Stimulated activated CD8-positive, alpha-beta memory T cell treated with anti-CD3 and anti-CD28 coated beads, Interleukin-15, amount 100 ng/mL, for 4 hours (primary cell): ENCODE results near the gene NFYA.
A peak's percentile ranks its signal among the peaks of the same experiment; 100 is the strongest.

Experiments used
- DNase-seq, 2 donors: peaks; one replicate each; pipeline ENCODE4 v3.0.0-alpha.2; 2020; ENCODE audit warnings: low read depth in 2 of 2

NFYA gene

DNA sequence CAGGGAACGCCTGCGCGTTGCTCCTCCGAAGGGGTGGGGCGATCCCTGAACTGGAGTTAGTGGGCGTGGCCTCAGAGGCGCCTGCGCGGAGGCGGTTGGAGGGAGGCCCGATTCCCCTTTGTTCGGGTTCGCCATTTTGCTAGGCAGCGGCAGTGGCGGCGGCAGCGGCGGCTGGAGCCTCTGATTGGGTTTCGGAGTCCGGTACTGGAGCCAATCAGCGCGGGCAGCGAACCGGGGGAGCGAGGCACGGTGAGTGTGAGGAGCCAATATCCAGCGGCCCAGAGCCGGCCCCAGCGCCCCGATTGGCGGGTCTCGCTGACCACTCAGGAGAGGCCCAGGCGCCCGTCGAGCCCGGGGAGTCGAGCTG lies at the start of gene NFYA:
Gene NFYA (plus strand): TSS at position 139 of the 367 bp plus-strand sequence. CDS start 6,116 bp downstream, outside the sequence.
- peak in 1 of 2 donors; percentile 99 for DNase-seq

DNA sequence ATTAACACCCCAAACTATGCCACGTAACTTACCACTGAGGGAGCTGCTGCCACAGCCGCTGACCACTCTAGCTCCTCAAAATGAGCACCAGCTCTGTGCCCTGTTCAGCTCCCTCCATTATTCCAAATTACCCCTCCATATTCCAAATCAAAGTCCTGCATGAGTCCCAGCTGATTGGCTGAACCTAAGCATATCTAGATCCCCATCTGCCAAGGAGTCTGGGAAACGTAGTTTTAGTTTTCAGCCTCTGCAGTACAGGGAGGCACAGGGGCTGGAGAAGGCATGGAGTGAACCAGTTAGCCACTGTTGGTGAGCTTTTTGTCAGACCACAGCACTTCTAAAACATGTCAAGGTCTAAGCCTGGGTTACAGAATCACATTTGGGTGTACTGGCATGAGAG lies 49.7 kb upstream of the NFYA start:
- DNase-seq = no peak

DNA sequence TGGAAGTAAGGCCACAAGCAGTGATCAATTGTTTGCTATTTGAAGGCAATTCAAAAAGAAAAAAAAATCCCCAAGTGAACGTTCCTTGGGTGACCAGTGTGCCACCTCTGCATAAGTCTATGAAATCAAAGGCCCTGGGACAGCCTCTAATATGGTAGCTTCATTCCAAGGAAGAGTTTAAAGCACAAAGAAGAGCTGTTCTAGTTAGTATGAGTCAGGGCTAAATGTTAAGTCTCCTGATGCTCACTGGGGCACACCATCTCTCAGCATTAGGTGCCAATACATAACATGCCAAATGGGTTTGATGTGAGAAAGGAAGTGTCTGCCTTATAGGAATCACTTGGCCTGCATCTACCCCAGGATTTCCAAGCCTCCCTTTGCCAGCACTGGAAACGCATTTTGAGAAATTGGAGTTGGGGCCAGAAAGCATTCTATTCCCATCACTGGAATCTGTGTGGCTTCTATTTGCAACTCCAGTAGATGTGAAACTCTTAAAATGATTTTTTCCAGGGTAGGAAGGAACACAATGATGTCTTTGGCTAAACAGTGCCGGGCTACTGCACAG lies 46.7 kb upstream of the NFYA start:
- DNase-seq = no peak

- no peak for DNase-seq
These were observed 45.5 kb upstream of the NFYA start for GRCh38 chr6:41027241-41027640.

DNA sequence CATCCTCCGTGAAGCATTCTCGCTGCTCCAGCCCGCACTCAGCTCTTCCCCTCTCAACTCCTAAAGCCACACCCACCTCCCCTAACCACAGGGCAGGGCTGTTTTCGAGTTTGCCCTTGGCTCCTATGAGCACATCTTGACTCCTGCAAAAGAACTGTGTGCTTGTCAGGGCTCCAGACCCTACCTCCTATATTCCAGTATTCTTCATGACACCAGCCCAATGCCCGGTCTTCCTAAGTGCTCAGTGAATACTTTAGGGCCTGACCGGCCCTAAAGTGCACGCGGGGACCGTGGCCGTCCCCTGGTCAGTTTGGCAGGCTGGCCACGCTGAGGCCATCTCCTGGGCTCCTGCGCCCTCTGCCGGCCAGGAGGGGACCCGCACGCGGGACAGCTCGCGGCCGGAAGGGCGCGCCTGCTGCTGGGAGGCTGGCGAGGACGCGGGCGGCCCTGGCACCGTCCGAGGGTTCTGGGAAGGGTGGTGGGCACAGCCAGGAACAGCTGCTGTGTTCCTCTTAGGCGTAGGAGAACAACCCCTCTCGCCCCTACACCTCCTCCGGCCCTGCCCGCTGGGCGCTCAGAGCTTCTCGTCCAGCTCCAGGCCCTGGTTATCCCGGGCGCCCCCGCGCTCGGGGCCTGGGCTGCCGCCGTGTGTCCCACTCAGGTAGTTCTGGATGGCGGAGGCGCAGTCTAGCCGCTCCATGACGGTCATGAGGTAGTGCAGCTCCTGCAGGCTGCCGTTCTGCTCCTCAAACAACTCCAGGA lies 44.8 kb upstream of the NFYA start:
- peak; percentile 13 to 45 for DNase-seq

DNA sequence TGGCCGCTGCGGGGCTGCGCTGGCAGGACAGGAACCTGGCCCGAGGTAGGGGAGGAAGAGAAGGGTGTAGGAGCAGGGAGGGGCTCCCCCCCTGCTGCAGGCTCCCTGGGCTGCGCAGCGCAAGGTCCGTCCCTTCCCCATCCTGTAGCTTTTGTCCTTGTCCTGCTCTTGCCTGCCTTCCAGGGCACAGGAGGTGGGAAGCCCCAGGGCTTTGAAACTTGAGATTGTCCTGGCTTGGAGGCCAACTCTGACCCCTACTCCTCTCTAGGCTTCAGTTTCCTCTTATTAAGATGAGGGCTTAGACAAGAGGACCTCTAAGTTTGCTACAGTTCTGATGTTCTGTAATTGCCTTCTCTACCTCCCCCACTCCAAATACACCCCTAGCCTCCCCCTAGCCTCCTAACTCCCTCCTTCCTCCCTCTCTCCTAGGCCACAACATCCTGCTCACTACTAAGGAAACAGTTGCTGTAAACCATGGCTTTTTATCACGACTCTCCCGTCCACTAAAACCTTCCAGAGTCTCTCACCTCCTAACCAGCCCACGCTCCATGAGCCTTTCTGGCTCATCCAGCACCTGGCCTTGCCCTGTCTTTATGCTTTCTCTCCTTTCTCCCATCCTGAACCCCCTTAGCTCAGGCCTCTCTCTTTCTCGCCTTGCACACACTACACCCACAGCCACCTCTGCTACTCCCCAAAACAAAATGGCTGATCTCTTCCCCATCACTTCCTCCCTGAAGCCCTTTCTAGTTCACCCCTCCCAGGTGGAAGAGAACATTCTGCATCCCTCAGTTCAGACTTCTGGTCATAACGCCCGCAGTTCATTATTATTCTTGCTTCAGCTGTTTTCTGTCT lies 44.0 kb upstream of the NFYA start:
- DNase-seq = no peak

GRCh38 chr6:41032830-41033229 lies 39.9 kb upstream of the NFYA start:
- no peak for DNase-seq

DNA sequence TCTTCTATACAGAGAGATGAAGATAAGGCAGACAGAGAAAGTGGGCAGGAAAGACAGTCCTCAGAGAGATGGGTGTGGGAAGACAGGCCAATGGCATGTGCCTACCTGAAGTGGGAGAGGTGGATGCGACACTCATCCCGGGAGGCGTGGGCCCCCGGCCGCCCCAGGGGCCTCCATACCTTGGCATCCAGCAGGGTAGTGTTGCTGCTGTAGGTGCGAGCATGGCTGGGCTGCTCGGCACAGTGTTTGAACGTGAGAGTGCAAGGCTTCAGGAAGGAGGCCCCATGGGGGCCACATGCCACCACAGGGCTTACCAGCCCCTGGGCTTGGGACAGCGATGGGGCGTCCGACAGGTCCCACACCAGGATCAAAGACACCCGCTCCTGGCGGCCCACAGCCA lies 39.0 kb upstream of the NFYA start:
- no peak for DNase-seq

GRCh38 chr6:41036186-41036585 lies 36.6 kb upstream of the NFYA start:
- no peak for DNase-seq

GRCh38 chr6:41036601-41037000 lies 36.2 kb upstream of the NFYA start:
- DNase-seq = no peak

GRCh38 chr6:41037107-41037900 lies 35.5 kb upstream of the NFYA start:
- no peak for DNase-seq

GRCh38 chr6:41038205-41038604 lies 34.6 kb upstream of the NFYA start:
- DNase-seq = no peak

DNA sequence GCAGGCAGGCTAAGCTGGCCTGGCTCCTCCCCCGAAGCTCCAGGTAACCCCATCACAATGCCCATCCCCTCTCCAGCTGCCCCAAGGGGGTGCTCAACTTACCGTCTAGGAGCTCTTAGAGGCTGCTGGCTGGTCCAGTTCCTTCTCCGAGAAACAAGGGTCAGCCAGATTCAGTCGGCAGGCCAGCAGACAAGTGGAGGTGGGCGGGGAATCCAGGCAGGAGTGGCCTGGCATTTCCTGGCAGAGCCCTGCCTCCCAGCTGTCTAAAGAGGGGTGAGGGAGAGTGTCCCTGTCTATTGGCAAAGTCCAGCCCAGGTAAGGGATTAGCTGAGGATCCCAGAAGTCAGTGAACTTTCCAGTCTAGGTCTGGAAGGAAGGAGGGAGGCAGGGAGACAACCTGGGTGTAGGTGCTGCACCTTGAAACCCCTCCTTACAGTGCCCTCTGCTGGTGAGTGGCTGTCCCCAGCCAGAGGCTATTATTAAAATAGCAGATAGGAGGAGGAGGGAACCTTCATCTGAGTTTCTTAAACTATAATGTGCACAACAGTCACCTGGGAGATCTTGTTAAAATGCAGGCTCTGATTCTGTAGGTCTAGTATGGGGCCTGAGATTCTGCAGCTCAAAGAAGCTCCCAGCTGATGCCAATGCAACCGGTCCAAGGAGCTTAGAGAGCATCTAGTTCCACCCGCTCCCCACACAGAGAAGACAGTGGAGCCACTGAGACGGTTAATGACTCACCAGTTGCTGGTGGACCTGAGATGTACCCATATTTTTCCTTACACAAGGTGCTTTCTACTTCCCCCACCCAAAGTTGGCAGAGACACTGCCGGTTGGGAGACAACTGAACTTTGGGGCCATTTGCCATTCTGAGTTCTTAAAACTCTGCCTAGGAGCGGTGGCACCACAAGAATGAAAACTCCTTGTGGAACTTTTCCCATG lies 33.4 kb upstream of the NFYA start, which contains the start of gene UNC5CL:
Gene UNC5CL (minus strand): TSS at position 162 of the 939 bp plus-strand sequence. CDS start 4,147 bp downstream, outside the sequence.
- DNase-seq = peak in 1 of 2 donors; percentile 8

DNA sequence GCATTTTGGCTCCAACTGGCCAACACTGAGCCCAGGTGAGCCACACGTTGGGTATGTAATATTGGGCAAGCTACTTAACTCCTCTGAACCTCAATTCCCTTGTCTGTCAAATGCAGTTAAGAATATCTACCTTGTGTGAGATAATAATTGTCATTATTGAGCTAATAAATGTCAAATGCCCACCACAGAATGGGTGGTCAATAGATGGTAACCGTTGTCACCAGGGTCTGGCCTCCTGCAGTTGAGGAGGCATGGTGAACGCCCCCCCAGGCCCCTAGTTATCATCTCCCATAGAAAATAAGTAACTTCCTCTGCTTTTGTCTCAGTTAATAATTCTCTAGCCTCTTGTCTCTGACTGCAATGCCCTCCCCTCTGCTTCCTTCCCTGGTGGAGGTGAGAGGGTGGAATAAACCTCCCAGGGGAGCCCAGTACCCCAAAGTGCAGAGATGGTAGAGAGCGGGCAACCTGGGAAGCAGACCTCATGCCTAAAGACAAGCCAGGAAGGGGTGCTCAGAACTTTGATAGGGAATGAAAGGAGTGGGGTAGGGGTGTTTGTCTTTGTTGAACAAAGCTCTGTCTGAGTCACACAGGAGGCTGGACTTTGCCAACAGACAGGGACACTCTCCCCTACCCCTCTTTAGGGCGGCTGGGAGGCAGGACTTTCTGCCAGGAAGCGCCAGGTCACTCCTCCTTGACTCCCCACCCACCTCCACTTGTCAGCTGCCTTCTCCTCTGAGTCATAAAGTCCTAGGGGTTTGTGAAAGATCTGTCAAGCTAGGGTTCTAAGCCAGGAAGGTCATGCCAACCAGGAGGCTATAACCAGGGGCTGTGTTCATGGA lies 32.5 kb upstream of the NFYA start:
- no peak for DNase-seq

- DNase-seq = no peak
These were observed 31.7 kb upstream of the NFYA start for GRCh38 chr6:41040940-41041536.

DNA sequence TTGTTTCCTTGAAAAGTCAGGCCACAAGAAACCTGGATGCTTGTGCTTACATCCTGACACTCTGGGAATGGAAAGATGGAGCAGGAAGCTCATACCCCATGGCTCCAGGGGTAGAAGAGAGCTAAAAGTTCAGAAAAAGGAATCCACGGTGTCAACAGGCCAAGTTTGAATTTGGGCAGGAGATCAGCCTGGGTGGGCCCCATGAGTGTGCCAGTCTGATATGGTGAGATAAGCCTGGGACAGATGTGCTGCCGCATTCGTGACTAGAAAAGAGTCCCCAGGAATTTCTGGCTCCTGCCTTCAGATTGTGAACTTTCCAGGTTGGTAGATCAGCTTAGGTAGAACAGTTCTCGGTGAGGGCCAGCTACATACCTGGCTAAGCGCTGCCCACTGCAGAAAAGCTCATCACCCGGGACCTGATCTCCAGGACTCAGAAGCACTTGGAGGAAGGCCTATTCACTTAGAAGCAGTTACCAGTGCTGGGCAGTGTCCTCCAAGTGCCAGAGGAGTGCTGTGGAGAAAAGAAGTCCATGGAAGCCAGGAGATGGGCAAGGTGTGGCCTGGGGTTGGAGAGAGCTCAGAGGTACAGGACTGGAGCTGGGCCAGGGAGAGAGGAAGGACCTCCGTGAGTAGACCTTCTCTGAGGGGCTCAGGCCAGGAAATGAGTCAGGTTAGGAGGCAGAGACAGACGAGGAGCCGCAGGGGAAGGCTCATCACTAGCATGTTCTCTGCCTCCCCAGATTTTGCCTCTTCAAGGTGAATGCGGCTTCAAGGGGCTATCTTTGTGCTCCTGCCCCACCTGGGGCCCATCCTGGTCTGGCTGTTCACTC lies 30.3 kb upstream of the NFYA start, which contains the start of gene TSPO2:
Gene TSPO2 (plus strand): TSS at position 242 of the 830 bp plus-strand sequence. CDS start 519 bp downstream, at position 761.
- no peak for DNase-seq

DNA sequence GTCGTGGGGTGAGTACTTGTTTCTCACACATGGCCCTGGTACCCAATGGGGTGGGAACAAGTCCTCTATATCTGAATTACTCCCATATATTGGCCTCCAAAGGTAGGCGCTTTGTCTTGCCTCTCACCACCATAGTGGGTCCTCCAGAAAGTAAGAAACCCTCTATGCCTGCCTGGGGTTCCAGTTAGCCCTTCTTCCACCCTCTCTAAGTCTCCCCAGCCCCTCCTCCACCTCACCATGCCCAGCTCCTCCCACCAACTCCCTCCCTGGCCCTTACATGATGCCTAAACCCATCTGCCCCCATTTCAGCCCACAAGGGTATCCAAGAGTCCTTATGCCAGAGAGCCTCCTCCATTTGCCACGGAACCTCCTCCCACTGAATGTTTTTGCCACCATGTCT lies 29.6 kb upstream of the NFYA start:
- no peak for DNase-seq

DNA sequence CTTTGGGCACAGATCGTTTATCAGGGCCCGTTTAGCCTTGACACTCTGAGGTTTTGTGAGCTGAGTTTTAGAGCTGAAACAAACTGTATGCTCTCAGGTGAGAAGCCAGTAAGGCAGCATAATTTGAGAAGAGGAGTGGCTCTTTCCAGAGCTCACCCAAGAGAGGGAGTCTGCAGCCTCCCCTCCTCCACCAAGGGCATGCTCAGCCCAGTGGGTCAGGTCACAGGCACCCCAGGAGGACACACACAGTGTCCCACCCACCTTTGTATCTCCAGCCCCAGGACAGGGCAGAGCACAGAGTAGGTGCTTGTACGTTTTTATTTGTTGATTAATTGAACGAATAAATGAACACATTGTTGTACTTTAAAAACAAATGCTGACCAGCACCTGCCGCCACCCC lies 27.1 kb upstream of the NFYA start:
- no peak for DNase-seq
